Gastrocnemius medialis (tissue), 4 donors: ENCODE measurements around the gene OR4C6. TPM values are rescaled to one million over a fixed set of nuclear protein-coding genes. Genes with fewer than 3 reads are reported as not detected.

Experiments
- ATAC-seq, 2 donors: fragments of 150-250 bp; one replicate each; pipeline ENCODE4 v1.9.1; 2016
- DNase-seq, 2 donors: peaks; one replicate each; pipeline ENCODE4 v3.0.0-alpha.2; 2019
- H3K27ac ChIP-seq, 4 donors: fragments of 200-600 bp; sonication (generic); 1 replicate in 1 of 4; 2 replicates in 3 of 4; pipeline ENCODE4 v1.5.1; 2016 to 2018; ENCODE audit warnings: mild to moderate bottlenecking in 2 of 4, moderate library complexity in 1 of 4
- H3K27me3 ChIP-seq, 3 donors: fragments of 200-600 bp; sonication (generic) in 2 of 3; 1 replicate in 1 of 3; 2 replicates in 2 of 3; pipeline versions ENCODE4 v1.5.1 to v1.6.0; 2016 to 2019; ENCODE audit warnings: mild to moderate bottlenecking in 1 of 3, moderate library complexity in 1 of 3
- H3K36me3 ChIP-seq, 2 donors: fragments of 200-600 bp; sonication (generic) in 1 of 2; one replicate each; pipeline ENCODE4 v1.5.1; 2017 to 2018
- H3K4me1 ChIP-seq, 2 donors: fragments of 200-600 bp; sonication (generic) in 1 of 2; one replicate each; pipeline ENCODE4 v1.5.1; 2016 to 2017; ENCODE audit warnings: mild to moderate bottlenecking in 2 of 2
- H3K4me3 ChIP-seq, 4 donors: fragments of 200-600 bp; sonication (generic) in 3 of 4; 1 replicate in 1 of 4; 2 replicates in 3 of 4; pipeline ENCODE4 v1.5.1; 2016 to 2019; ENCODE audit warnings: mild to moderate bottlenecking in 2 of 4
- H3K9me3 ChIP-seq, 3 donors: fragments of 200-600 bp; sonication (generic) in 2 of 3; 1 replicate in 1 of 3; 2 replicates in 2 of 3; pipeline ENCODE4 v1.5.1; 2016 to 2019
- POLR2A ChIP-seq, 2 donors: fragments of 450-650 bp; IDR thresholded peaks; one replicate each; pipeline ENCODE4 v1.6.1; 2017; ENCODE audit warnings: antibody characterized with exemption in 2 of 2, mild to moderate bottlenecking in 2 of 2, moderate library complexity in 2 of 2
- in situ Hi-C, 4 donors: fragments of 200-750 bp; cut with MboI; loops; one replicate each; pipeline versions ENCODE4 v1.15.0 to v1.8.0; 2017; ENCODE audit warnings: low sequenced_read_pairs in 4 of 4
- intact Hi-C: fragments of 100-400 bp; cut with DNase I; formaldehyde crosslinking; loops from one replicate; pipeline ENCODE4 v1.15.1; 2023; ENCODE audit warnings: low total_unique reads
- total RNA-seq, 4 donors: library from RNA; depleted of rRNA; stranded (reverse); fragments of >200 nt; gene quantifications; one replicate each; pipeline versions ENCODE4 v1.1.0 to v1.2.3, GENCODE V29; 2016
- TF ChIP-seq, protein P1 (sequence below), 5 experiments: fragments of 450-650 bp in 3 of 5; fragments of 200-600 bp in 2 of 5; sonication (generic) in 2 of 5; IDR thresholded peaks in 4 of 5; conservative IDR thresholded peaks in 1 of 5; 1 replicate in 4 of 5; 2 replicates in 1 of 5; pipeline ENCODE4 v1.5.1; 2016 to 2019; ENCODE audit warnings: antibody characterized with exemption in 5 of 5, mild to moderate bottlenecking in 3 of 5, moderate library complexity in 3 of 5

Gene OR4C6
- total RNA-seq, 4 donors from 2014 or later: not detected

DNA sequence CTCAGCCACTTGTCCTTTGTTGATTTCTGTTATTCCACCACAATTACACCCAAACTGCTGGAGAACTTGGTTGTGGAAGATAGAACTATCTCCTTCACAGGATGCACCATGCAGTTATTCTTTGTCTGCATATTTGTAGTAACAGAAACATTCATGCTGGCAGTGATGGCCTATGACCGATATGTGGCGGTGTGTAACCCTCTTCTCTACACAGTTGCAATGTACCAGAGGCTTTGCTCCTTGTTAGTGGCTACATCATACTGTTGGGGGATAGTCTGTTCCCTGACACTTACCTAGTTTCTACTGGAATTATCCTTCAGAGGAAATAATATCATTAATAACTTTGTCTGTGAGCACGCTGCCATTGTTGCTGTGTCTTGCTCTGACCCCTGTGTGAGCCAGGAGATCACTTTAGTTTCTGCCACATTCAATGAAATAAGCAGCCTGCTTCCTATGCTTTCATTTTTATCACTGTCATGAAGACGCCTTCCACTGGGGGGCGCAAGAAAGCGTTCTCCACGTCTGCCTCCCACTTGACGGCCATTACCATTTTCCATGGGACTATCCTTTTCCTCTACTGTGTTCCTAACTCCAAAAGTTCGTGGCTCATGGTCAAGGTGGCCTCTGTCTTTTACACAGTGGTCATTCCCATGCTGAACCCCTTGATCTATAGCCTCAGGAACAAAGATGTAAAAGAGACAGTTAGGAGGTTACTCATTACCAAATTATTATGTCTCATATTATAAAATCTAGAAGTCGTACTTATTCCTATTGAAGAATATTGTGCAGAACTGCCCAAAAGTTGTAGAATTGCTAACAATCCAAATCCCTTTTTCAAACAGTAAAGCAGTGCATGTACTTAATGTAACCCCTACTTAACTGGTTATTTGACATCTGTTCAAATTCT is 53.2 kb downstream of the OR4C6 start:
- DNase-seq (no peak), ATAC-seq (no peak)
- Histone ChIP-seq H3K4me1 (no peaks in the 10 kb centered on the region), H3K4me3 (no peak overlapping the region), H3K36me3 (no peaks in the 10 kb centered on the region), H3K27me3 (no peaks in the 10 kb centered on the region), H3K9me3 (no peaks in the 10 kb centered on the region), H3K27ac (no peak overlapping the region)
- in situ Hi-C loops (no loop called here), intact Hi-C loops (no loop called here)
- TF ChIP-seq, protein P1, sequence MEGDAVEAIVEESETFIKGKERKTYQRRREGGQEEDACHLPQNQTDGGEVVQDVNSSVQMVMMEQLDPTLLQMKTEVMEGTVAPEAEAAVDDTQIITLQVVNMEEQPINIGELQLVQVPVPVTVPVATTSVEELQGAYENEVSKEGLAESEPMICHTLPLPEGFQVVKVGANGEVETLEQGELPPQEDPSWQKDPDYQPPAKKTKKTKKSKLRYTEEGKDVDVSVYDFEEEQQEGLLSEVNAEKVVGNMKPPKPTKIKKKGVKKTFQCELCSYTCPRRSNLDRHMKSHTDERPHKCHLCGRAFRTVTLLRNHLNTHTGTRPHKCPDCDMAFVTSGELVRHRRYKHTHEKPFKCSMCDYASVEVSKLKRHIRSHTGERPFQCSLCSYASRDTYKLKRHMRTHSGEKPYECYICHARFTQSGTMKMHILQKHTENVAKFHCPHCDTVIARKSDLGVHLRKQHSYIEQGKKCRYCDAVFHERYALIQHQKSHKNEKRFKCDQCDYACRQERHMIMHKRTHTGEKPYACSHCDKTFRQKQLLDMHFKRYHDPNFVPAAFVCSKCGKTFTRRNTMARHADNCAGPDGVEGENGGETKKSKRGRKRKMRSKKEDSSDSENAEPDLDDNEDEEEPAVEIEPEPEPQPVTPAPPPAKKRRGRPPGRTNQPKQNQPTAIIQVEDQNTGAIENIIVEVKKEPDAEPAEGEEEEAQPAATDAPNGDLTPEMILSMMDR (IDR thresholded peaks at IDR 0.05 in 4 of 5, conservative IDR thresholded peaks at IDR 0.05 in 1 of 5): no peak
- no peak for TF ChIP-seq POLR2A (IDR thresholded peaks at IDR 0.05)

Other genes with a start within 250 kb of the OR4C6 start
- gene OR4C15, start 107.7 kb upstream of the OR4C6 start, total RNA-seq: not detected
- gene OR4C16, start 90.1 kb upstream of the OR4C6 start, total RNA-seq: not detected
- not detected for gene OR4C11, start 54.6 kb upstream of the OR4C6 start, total RNA-seq
- gene OR4P4, start 27.1 kb upstream of the OR4C6 start, total RNA-seq: not detected
- gene OR4S2, start 13.9 kb upstream of the OR4C6 start, total RNA-seq: not detected
- not detected for gene OR5D13, start 111.2 kb downstream of the OR4C6 start, total RNA-seq
- gene OR5D14, start 133.4 kb downstream of the OR4C6 start, total RNA-seq: not detected
- gene OR5L1, start 149.2 kb downstream of the OR4C6 start, total RNA-seq: not detected
- not detected for gene OR5D18, start 157.4 kb downstream of the OR4C6 start, total RNA-seq
- gene OR5L2, start 165.0 kb downstream of the OR4C6 start, total RNA-seq: not detected
- gene OR5D16, start 176.6 kb downstream of the OR4C6 start, total RNA-seq: not detected
- not detected for gene TRIM51, start 221.1 kb downstream of the OR4C6 start, total RNA-seq